HG03469 (cell line): ENCODE data around the gene HNRNPM.
"Not testable (repeated sequence)": the region's sequence is repeated elsewhere in the genome, so short reads cannot be mapped to it uniquely, and the experiment has no call there.

ENCODE experiments used
- ATAC-seq: cut with Tn5 transposase; IDR thresholded peaks from one replicate; pipeline ENCODE4 v1.9.1; 2021; ENCODE audit warnings: mild to moderate bottlenecking, moderate library complexity, moderate number of reproducible peaks; ENCODE audit not compliant: unreplicated experiment

Gene HNRNPM

GRCh38 chr19:8423817-8424223, 21.0 kb upstream of the HNRNPM start:
- ATAC-seq: no peak

GRCh38 chr19:8425331-8425730, 19.4 kb upstream of the HNRNPM start:
- ATAC-seq: not testable (repeated sequence)

- ATAC-seq: no peak
Measured at GRCh38 chr19:8426283-8426682, 18.5 kb upstream of the HNRNPM start.

GRCh38 chr19:8429044-8429443, 15.7 kb upstream of the HNRNPM start:
- ATAC-seq: no peak

GRCh38 chr19:8429826-8430225, 14.9 kb upstream of the HNRNPM start:
- ATAC-seq: no peak

- ATAC-seq: no peak
Measured at GRCh38 chr19:8430650-8431049, 14.1 kb upstream of the HNRNPM start.

GRCh38 chr19:8438236-8438635, 6.5 kb upstream of the HNRNPM start:
- ATAC-seq: no peak

- ATAC-seq: no peak
Measured at GRCh38 chr19:8441725-8442544, 2.8 kb upstream of the HNRNPM start.

- ATAC-seq: not testable (repeated sequence)
Measured at GRCh38 chr19:8444140-8444676, 567 bp upstream of the HNRNPM start.

GRCh38 chr19:8445488-8446001, 770 bp downstream of the HNRNPM start:
- no peak for ATAC-seq

GRCh38 chr19:8446061-8446709, 1.4 kb downstream of the HNRNPM start:
- ATAC-seq: no peak

GRCh38 chr19:8449830-8450229, 5.1 kb downstream of the HNRNPM start:
- ATAC-seq: no peak

- ATAC-seq: no peak
Measured at GRCh38 chr19:8451377-8451776, 6.6 kb downstream of the HNRNPM start.

GRCh38 chr19:8451885-8452284, 7.1 kb downstream of the HNRNPM start:
- no peak for ATAC-seq

GRCh38 chr19:8452446-8453123, 7.8 kb downstream of the HNRNPM start:
- no peak for ATAC-seq

- no peak for ATAC-seq
Measured at GRCh38 chr19:8453616-8454015, 8.8 kb downstream of the HNRNPM start.

- no peak for ATAC-seq
Measured at GRCh38 chr19:8454218-8454617, 9.4 kb downstream of the HNRNPM start.

- no peak for ATAC-seq
Measured at GRCh38 chr19:8455018-8455417, 10.2 kb downstream of the HNRNPM start.

- no peak for ATAC-seq
Measured at GRCh38 chr19:8456064-8456463, 11.3 kb downstream of the HNRNPM start.

- no peak for ATAC-seq
Measured at GRCh38 chr19:8457209-8457608, 12.4 kb downstream of the HNRNPM start.

- ATAC-seq: no peak
Measured at GRCh38 chr19:8457827-8458226, 13.1 kb downstream of the HNRNPM start.
